HG02588 (cell line): ENCODE data around the gene TNXB.
"Not testable (repeated sequence)": the region's sequence is repeated elsewhere in the genome, so short reads cannot be mapped to it uniquely, and the experiment has no call there.

Experiments
- ATAC-seq: cut with Tn5 transposase; IDR thresholded peaks from one replicate; pipeline ENCODE4 v1.9.1; 2021; ENCODE audit warnings: mild to moderate bottlenecking, moderate library complexity; ENCODE audit not compliant: unreplicated experiment

TNXB gene

DNA sequence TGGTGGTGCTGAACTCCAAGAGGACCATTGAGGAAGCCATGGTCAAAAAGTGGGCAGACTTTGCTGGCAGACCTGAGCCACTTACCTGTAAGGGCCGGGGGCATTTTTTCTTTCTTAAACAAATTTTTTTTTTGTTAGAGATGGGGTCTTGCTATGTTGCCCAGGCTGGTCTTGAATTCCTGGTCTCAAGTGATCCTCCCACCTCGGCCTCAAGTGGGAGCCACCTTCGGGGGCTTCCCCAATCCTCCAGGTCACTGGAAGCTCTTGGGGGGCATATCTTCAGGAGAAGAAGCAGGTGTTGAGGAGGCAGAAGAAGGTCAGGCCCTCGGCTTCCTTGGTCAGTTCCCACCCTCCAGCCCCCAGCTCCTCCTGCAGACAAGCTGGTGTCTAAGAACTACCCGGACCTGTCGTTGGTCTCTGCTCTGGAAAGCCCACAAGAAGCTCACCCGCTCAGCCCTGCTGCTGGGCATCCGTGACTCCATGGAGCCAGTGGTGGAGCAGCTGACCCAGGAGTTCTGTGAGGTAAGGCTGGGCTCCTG, 103.1 kb downstream of the TNXB start:
- ATAC-seq: not testable (repeated sequence)

- not testable (repeated sequence) for ATAC-seq
Measured at GRCh38 chr6:32005538-32005880, 103.6 kb downstream of the TNXB start.

DNA sequence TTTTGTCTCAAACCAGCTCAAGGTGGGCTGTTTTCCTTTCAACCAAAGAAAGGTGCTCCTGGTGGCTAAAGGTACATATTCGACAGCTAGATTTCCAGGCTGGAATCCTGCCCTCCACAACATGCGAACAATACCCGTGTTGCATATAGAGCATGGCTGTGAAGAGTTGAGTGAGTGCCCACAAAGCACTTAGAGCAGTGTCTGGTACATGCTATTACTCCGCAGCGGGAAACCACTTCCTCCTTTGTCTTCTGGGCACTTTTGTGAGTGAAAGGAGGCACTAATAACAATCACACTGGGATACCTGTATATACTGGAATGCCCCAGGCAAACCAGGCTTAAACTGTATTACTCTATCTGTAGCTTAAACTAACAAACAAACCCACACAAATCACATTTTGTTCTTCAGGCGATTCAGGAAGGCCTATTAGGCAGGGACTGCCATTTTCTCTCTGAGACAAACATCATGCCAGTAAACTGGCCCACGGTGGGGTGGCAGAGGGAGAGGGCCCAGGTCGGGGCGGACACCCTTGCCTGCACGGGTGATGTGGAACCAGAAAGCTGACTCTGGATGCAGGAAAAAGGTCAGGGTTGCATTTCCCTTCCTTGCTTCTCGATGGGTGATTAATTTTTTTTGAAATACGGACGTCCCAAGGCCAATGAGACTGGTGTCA, 104.1 kb downstream of the TNXB start:
- ATAC-seq: not testable (repeated sequence)

- ATAC-seq: not testable (repeated sequence)
Measured at GRCh38 chr6:32004393-32004792, 104.7 kb downstream of the TNXB start.

GRCh38 chr6:32003301-32003700, 105.8 kb downstream of the TNXB start:
- not testable (repeated sequence) for ATAC-seq

DNA sequence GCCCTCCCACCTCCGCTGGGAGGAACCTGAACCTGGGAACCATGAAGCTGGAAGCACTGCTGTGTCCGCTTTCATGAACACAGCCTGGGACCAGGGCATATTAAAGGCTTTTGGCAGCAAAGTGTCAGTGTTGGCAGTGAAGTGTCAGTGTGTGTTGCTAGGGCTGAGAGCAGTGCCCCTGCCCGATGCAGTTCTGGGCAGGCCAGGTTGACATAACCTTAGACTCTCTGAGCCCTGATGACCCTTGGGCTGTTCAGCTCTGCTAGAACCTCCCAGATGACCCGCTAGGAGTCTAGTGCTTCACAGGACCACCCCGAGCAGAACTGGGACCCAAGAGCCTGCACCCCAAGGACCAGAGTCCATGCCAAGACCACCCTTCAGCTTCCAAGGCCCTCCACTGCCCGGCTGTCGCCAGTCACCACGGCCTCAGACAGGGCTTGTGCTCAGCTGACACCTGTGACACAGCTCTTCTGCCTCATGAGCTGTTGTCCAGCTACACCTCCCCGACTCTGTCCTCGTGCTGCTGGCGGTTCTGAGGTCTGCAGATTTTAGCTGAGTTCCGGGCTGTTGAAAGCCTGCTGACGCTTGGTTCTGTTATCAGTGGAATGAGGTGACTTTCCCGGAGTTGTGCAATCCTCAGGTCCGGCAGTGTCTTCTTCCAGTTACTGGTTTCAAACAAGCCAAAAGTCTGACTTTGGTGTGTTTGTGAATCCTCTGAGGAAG, 106.4 kb downstream of the TNXB start:
- ATAC-seq: not testable (repeated sequence)

DNA sequence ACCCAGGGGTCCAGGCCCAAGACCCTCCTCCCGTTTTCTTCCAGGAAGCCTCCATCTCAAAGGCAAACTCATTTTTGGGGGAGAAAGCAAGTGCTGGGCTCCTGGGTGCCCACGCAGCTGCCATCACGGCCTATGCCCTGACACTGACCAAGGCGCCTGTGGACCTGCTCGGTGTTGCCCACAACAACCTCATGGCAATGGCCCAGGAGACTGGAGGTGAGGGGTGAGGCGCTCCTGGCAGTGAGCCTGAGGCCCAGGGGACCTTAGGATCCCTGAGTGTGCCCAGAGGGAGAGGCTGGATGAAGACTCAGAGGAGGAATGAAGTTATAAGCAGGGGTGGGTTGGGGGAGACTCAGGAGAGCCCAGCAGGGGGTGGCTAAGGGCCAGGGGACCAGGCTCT, 112.8 kb downstream of the TNXB start:
- ATAC-seq: not testable (repeated sequence)

DNA sequence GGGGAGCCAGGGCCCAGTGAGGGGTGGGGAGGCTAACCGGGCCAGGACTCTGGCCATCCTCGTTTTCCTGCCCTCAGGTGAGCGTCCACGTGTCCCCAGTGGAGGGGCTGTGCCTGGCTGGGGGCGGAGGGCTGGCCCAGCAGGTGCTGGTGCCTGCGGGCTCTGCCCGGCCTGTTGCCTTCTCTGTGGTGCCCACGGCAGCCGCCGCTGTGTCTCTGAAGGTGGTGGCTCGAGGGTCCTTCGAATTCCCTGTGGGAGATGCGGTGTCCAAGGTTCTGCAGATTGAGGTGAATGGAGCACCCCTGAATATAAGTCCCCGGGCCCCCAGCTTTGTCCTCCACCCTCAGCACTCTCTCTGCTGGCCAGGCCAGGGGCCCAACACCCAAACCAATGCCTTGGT, 114.7 kb downstream of the TNXB start:
- ATAC-seq: not testable (repeated sequence)
